ENCODE data around the gene SH3GL1. TPM values are rescaled to one million over a fixed set of nuclear protein-coding genes. Genes with fewer than 3 reads are reported as not detected.

SH3GL1 gene
- total and polyA plus RNA-seq, 9 of the 15 experiments (the other 6 are each of a cell fraction or from before 2014, with no cell fraction given) = 1.7 to 75.3 (median 25.7) TPM

DNA sequence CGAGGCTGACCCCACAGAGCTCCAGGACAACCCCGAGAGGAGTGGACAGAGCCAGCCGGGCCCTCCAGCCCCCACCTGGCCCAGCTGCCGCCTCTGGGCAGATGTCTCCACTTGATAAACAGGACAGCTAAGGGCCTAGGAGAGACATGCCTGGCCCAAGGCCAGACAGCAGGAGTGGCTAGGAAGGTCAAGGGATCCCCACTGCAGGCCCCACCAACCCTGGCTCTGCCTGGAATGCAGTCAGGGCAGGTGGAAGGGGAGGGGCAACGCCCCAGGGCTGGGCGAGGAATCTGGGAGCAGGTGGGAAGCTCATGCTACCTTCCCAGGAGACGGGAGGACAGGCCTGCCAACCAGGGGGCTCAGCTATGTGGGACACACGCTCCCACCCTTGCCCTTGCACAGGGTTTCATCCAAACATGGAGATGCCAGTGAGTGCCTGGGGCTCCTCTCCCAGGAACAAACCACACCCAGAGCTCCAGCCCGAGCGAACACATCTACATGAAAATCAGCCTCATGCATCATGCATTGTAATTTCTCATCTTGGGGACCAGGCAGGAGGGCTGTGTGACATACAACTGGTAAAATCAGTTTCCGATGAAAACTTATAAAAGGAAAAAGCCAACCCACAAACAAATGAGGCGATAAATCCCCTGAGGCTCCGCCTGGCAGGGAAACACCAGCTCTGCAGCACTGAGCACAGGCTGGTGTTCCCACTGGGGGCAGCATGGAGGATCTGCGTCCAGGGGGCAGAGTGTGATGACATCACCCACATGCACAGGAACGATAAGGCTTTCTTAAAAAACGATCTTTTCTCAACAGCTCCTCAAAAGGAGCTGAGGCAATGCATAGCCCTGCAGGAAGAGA, 25.0 kb downstream of the SH3GL1 start (continued):
- TF ChIP-seq, protein P1, sequence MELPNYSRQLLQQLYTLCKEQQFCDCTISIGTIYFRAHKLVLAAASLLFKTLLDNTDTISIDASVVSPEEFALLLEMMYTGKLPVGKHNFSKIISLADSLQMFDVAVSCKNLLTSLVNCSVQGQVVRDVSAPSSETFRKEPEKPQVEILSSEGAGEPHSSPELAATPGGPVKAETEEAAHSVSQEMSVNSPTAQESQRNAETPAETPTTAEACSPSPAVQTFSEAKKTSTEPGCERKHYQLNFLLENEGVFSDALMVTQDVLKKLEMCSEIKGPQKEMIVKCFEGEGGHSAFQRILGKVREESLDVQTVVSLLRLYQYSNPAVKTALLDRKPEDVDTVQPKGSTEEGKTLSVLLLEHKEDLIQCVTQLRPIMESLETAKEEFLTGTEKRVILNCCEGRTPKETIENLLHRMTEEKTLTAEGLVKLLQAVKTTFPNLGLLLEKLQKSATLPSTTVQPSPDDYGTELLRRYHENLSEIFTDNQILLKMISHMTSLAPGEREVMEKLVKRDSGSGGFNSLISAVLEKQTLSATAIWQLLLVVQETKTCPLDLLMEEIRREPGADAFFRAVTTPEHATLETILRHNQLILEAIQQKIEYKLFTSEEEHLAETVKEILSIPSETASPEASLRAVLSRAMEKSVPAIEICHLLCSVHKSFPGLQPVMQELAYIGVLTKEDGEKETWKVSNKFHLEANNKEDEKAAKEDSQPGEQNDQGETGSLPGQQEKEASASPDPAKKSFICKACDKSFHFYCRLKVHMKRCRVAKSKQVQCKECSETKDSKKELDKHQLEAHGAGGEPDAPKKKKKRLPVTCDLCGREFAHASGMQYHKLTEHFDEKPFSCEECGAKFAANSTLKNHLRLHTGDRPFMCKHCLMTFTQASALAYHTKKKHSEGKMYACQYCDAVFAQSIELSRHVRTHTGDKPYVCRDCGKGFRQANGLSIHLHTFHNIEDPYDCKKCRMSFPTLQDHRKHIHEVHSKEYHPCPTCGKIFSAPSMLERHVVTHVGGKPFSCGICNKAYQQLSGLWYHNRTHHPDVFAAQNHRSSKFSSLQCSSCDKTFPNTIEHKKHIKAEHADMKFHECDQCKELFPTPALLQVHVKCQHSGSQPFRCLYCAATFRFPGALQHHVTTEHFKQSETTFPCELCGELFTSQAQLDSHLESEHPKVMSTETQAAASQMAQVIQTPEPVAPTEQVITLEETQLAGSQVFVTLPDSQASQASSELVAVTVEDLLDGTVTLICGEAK (IDR thresholded peaks at IDR 0.05) = no peak
- TF ChIP-seq, protein P1 (CRISPR knock-in tag; IDR thresholded peaks at IDR 0.05) = no peak
- no peak for TF ChIP-seq GABPB2 (CRISPR knock-in tag; conservative IDR thresholded peaks at IDR 0.05)
- peak; percentile 42; the same call in 1 of the 2 replicates for TF ChIP-seq MBD2 (IDR thresholded peaks at IDR 0.05; ENCODE audit: borderline replicate concordance, low read depth)
- no peak for TF ChIP-seq EWSR1 (IDR thresholded peaks at IDR 0.05; ENCODE audit: borderline replicate concordance, low read depth, partially characterized antibody)
- no peak for TF ChIP-seq POLR3A (IDR thresholded peaks at IDR 0.05; ENCODE audit: borderline replicate concordance, extremely low read depth, insufficient read depth, insufficient read length)
- TF ChIP-seq, protein P2, sequence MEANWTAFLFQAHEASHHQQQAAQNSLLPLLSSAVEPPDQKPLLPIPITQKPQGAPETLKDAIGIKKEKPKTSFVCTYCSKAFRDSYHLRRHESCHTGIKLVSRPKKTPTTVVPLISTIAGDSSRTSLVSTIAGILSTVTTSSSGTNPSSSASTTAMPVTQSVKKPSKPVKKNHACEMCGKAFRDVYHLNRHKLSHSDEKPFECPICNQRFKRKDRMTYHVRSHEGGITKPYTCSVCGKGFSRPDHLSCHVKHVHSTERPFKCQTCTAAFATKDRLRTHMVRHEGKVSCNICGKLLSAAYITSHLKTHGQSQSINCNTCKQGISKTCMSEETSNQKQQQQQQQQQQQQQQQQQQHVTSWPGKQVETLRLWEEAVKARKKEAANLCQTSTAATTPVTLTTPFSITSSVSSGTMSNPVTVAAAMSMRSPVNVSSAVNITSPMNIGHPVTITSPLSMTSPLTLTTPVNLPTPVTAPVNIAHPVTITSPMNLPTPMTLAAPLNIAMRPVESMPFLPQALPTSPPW (CRISPR knock-in tag; IDR thresholded peaks at IDR 0.05) = peak; percentile 79
- peak; percentile 33 for TF ChIP-seq SMAD1 (IDR thresholded peaks at IDR 0.05; ENCODE audit: low read depth, low read length, partially characterized antibody)
- peak; percentile 34 for TF ChIP-seq TAF1 (IDR thresholded peaks at IDR 0.05; ENCODE audit: control insufficient read depth, extremely low read depth, insufficient read depth, low read length, severe bottlenecking)
- TF ChIP-seq MAFK (IDR thresholded peaks at IDR 0.05; ENCODE audit: low read length) = peak; percentile 27; the same call in 1 of the 2 replicates
- no peak for TF ChIP-seq U2AF1 (optimal IDR thresholded peaks at IDR 0.05; ENCODE audit: low read depth, low read length)
- TF ChIP-seq SRSF9 (IDR thresholded peaks at IDR 0.05; ENCODE audit: borderline replicate concordance, low read depth, low read length) = no peak
- TF ChIP-seq BHLHE40 (IDR thresholded peaks at IDR 0.05; ENCODE audit: low read length) = peak; percentile 63
- no peak for TF ChIP-seq IFI16 (CRISPR knock-in tag; IDR thresholded peaks at IDR 0.05)
- TF ChIP-seq, protein P3, sequence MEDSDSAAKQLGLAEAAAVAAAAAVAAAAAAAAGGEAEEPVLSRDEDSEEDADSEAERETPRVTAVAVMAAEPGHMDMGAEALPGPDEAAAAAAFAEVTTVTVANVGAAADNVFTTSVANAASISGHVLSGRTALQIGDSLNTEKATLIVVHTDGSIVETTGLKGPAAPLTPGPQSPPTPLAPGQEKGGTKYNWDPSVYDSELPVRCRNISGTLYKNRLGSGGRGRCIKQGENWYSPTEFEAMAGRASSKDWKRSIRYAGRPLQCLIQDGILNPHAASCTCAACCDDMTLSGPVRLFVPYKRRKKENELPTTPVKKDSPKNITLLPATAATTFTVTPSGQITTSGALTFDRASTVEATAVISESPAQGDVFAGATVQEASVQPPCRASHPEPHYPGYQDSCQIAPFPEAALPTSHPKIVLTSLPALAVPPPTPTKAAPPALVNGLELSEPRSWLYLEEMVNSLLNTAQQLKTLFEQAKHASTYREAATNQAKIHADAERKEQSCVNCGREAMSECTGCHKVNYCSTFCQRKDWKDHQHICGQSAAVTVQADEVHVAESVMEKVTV (CRISPR knock-in tag; IDR thresholded peaks at IDR 0.05) = no peak

Measured in K562 (cell line).